CD4-positive, alpha-beta T cell treated with Interleukin-21 for 1 hour (primary cell): ENCODE data around the gene B9D1.

Source experiments
- DNase-seq: peaks from one replicate; pipeline ENCODE4 v3.0.0-alpha.2; 2020

Gene B9D1

DNA sequence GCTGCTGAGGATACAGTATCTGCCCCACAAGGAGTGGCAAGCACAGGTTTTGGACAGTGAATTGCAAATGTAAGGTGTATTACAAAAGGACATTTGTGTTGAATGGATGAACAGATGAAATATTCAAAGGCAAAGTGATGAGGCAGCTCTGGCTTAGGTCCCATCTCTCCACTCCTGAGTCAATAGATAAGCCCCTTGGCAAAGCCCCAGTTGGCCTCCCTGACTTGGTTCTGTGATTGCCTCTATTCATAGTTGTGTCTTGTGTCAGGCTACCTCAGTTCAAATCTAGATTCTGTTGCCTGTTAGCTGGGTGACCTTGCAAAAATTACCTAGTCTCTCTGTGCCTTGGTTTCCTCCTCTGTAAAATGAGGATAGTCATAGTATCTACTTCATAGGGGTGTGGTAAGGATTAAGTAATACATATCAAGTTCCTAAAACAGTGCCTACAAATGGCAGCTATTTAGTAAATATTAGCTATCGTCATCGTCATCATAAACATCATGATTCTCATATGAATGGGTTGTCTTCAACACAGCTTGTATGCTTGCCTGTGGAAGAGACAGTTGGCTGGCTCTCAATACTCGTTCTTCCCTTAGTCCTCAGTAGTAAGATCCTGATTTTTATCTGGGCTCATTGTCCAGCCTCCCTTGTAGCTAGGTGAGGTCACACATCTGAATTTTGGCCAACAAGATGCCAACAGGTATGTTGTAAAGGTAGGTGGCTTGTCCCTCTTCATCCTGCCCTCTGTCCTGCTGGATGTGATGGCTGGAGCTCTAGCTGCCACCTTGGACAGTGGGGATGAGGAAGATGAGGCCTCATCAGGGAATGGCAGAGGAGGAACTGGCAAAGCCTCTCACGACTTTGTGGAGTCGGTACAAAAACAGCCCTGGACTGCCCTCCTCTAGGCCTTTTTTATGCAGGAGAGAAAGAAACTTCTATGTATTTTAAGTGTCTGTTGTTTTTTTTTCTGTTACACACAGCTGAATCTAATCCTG is 26.6 kb upstream of the B9D1 start:
- DNase-seq: no peak

DNA sequence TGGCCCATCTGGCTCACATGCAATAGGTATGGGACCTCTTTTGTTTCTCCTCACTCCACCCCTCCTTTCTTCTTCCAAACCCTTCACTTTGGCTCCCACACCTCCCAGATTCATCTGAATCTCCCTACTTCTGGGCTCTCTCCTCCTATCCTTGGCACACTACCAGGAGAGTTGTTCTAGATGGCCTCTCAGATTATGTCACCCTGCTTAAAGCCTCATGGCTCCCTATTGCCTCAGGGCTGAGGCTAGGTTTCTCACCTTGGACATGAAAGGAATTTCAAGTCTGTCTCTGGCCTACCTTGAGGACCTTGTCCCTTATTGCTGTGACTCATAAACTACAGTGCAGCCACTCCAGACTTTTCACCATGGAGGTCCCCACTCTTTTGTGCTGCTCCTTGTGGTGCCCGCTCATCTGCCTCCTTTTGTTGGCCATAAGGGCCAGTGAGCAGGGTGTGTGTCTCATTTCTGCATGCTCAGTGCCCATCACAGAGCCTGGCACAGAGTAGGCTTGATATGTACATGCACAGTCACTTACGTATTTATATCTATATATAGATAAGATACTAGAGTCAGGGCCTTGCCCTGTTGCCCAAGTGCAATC is 25.5 kb upstream of the B9D1 start:
- DNase-seq: no peak

DNA sequence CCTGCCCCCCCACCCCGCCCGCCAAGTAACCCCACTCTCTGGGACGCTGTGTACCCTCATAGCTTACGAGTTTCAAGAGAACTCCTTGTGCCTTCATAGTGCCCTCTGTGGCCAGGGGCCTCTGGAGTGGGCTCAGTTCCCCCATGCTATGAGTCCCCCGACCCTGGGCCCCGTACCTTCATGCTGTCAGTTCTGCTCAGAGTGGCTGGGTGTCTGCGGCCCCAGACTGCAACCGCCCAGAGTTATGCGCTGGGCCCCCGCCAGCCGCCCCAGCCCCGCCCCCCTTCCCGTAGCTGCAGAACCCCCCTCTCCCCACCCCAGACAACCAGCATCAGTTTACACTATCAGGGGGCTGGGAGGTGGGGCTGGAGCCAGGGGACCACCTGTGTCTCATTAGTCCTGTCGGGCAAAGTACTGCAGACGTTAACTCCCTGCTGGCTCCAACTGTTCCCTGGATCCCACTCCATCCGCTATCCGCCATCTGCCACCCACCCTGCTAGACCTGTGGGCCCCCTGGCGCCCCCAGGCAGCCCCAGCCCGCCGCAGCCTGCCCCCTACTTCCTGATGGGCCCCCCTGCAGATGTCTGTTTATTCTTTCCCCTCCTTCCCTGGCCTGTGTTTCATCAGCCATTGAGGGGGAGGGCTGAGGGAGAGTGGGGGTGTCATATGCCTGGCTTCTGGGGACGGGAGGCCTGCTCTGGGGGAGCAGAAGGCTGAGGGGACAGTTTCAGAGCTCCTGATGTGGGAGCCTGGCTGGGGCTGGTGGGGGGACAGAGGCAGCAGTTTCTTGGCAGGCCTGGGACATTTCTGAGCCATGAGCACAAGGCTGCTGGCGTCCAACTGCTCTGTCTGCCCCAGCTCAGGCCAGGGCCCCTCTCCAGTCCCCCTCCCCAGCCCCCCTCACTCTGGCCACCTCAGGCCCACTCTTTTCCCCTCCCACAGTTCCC is 24.7 kb upstream of the B9D1 start, which contains the start of gene MFAP4:
MFAP4 (minus strand) TSS at position 217 of the 947 bp plus-strand sequence; CDS start at position 182, 35 bp downstream.
- no peak for DNase-seq

DNA sequence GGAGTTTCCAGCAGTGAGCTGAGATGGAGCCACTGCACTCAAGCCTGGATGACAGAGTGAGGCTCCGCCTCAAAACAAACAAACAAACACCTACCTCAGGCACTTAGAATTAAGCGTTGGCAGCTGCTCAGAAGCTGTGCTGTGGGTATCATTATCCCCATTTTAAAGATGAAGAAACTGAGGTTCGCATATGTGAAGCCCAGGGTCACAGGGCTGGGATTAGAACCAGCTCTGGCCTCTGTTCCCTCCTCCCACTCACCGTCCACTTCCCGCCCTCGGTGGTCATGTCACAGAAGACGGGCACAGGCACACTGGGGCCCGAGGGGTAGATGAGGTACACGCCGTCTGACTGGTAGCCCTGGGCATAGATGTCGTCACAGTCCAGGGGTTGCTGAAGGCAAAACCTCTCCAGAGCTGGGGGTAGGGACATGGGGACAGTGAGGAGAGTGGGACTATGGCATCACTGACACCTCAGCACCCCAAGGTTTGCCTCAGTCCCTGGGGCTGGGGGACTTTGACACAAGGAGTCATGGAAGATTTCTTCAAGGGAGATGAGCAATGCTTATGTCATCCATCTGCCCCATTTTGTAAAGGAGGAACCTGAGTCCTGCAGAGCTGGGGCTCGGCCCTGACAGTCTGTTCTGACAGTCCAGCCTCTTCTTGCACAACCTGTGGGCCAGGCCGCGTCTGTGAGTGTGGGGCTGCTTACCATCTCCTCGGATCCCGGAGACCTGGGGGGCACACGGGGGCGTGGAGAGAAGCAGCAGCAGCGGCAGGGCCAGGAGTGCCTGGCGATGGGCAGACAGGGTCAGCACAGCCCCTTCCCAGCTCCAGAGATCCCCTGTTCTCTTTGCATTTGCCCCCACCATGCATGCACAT is 23.8 kb upstream of the B9D1 start:
- no peak for DNase-seq

DNA sequence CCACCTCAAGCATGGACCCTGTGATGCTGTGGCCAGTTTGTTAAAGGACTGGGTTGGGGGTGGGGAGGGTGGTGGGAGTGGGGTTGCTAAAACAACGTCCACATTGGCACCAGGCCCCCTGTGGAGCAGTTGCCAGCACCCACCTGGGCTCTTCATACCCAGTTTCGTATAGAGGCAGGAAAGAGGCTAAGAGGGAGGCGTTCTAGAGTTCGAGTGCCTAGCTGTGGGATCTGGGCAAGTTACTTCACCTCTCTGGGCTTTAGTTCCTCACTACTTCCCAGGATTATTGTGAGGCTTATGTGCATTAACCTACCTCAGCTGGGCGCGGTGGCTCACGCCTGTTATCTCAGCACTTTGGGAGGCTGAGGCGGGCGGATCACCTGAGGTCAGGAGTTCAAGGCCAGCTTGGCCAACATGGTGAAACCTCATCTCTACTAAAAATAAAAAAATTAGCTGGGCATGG is 23.0 kb upstream of the B9D1 start:
- DNase-seq: no peak

DNA sequence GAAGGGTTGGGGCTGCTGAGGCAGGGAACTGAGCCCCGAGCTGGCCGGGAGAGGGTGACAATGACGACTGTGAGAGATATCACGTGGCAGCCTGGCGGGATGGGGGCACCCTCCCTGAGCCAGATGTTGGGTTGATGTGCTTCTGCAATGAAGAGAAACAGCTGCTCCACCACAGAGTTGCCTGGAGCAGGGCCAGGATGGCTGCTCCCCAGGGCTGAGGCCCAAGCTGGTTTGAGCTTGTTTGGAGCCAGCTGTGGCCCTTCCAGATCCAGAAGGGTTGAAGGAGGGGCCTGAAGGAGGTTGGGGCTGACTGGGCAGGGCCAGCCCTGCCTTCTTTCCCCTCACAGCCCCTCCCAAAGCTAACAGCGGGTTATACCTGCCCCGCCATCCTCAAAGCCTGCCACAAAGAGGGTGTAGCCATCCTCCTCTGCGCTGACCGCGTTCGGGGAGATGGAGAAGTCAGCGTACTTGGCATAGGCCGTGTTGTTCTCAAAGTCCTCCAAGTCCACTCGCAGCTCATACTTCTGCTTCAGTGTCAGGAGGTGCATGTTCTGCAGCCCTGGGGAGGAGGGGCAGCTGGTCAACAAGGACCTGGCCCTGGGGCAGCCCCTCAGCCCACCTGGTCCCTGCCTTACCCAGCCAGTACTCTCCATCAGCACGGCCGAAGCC is 22.3 kb upstream of the B9D1 start:
- no peak for DNase-seq

DNA sequence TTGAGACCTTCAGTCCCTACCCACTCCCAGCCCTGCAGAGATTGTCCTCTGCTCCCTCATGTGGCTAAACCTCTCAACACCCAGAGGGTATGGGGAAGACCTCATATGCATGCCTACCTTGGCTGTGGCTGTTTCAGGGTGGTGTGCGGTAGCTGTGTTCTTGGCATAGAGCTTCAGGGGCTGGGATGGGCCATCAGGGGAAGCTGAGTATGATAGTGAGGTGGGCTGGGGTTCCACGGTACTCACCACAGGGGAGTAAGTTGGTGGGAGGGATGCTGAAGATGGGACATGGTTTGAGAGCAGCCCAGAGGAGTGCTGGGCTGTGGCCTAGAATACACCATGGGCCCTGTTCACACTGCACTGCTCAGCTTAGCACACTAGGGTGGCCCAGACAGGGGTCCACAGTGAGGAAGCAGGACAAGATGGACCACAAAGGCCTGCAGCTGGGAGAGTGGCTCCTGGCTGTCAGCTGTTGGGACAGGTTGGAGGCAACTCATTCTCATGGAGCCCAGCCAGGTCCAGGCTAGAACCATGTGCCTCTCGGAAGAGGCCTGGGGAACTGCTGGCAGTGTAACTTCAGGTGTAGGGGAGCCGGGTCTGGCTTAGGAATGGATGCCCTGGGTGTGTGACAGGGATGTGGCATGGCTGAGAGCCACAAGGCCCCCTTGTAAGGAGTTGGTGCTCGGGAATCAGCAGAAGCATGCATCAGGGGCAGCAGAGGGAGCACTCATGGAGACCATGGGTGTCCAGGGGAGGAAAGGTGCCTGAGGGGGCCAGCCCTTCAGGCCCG is 21.4 kb upstream of the B9D1 start:
- no peak for DNase-seq

DNA sequence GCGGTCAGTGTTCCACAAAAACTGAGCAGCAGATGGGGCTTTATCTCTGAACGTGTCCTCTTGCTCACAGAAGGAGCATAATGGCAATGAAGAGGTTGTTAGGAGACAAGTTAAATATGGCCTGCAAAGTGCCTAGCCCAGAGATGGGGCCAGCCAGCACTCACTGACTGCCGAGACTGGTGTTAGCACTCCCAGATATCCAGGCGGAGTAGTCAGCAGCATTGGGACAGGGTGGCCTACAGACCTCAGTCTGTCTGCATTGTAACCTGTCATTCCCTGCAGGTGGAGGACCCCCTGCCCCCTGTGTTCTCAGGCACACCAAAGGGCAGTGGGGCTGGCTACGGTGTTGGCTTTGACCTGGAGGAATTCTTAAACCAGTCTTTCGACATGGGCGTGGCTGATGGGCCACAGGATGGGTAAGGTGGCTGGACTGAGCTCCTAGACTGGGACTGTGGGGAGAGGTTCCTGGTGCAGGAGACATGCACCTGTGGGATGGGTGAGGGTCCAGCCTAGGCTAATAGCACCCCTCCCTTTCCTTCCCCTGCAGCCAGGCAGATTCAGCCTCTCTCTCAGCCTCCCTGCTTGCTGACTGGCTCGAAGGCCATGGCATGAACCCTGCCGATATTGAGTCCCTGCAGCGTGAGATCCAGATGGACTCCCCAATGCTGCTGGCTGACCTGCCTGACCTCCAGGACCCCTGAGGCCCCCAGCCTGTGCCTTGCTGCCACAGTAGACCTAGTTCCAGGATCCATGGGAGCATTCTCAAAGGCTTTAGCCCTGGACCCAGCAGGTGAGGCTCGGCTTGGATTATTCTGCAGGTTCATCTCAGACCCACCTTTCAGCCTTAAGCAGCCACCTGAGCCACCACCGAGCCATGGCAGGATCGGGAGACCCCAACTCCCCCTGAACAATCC is 20.3 kb upstream of the B9D1 start:
- DNase-seq: no peak

DNA sequence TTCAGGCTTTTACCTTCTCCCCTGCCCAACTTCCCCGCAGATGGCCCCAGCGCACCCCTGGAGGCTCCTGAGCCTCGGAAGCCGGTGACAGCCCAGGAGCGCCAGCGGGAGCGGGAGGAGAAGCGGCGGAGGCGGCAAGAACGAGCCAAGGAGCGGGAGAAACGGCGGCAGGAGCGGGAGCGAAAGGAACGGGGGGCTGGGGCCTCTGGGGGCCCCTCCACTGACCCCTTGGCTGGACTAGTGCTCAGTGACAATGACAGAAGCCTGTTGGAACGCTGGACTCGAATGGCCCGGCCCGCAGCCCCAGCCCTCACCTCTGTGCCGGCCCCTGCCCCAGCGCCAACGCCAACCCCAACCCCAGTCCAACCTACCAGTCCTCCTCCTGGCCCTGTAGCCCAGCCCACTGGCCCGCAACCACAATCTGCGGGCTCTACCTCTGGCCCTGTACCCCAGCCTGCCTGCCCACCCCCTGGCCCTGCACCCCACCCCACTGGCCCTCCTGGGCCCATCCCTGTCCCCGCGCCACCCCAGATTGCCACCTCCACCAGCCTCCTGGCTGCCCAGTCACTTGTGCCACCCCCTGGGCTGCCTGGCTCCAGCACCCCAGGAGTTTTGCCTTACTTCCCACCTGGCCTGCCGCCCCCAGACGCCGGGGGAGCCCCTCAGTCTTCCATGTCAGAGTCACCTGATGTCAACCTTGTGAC is 19.4 kb upstream of the B9D1 start:
- no peak for DNase-seq

DNA sequence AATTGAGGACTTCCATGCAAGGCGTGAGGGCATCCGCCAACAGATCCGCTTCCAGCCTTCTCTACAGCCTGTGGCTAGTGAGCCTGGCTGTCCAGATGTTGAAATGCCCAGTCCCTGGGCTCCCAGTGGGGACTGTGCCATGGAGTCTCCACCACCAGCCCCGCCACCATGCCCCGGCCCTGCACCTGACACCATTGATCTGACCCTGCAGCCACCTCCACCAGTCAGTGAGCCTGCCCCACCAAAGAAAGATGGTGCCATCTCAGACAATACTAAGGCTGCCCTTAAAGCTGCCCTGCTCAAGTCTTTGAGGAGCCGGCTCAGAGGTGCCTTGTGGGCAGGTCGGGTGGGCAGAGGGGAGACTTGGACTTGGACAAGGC is 18.8 kb upstream of the B9D1 start:
- DNase-seq: no peak

DNA sequence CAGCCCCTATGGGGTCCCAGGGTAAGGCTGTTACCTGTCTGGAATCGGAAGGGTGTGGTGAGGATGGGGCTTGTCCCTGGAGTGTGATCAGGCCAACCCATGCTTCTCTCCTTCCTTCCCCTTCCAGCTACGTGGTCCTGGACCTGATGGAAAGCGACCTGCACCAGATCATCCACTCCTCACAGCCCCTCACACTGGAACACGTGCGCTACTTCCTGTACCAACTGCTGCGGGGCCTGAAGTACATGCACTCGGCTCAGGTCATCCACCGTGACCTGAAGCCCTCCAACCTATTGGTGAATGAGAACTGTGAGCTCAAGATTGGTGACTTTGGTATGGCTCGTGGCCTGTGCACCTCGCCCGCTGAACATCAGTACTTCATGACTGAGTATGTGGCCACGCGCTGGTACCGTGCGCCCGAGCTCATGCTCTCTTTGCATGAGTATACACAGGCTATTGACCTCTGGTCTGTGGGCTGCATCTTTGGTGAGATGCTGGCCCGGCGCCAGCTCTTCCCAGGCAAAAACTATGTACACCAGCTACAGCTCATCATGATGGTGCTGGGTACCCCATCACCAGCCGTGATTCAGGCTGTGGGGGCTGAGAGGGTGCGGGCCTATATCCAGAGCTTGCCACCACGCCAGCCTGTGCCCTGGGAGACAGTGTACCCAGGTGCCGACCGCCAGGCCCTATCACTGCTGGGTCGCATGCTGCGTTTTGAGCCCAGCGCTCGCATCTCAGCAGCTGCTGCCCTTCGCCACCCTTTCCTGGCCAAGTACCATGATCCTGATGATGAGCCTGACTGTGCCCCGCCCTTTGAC is 18.2 kb upstream of the B9D1 start:
- DNase-seq: no peak

DNA sequence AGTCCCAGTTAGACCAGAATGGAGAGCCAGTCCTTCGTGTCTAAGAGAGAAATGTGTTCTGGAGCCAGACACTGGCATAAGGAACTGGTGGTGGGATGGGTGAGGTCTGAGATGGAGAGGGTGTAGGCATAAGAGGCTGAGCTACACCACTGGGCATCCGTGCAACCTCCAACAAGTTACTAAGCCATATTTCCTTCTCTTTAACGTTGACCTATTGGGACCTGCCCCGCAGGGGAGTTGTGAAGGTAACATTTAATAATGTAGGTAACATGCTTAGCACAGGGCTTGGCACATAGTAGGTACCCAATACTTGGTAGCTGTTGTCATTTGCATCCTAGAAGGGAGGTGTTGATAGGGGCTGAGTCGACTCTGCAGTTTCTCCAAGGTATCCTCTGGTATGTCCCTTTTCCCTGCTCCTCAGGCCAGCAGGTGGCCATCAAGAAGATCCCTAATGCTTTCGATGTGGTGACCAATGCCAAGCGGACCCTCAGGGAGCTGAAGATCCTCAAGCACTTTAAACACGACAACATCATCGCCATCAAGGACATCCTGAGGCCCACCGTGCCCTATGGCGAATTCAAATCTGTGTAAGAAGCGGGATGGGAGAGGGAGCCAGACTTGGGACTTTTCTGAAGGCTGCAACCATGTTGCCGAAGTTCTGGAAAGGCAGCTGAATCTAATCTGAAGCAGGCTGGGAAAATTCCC is 17.0 kb upstream of the B9D1 start:
- DNase-seq: no peak

DNA sequence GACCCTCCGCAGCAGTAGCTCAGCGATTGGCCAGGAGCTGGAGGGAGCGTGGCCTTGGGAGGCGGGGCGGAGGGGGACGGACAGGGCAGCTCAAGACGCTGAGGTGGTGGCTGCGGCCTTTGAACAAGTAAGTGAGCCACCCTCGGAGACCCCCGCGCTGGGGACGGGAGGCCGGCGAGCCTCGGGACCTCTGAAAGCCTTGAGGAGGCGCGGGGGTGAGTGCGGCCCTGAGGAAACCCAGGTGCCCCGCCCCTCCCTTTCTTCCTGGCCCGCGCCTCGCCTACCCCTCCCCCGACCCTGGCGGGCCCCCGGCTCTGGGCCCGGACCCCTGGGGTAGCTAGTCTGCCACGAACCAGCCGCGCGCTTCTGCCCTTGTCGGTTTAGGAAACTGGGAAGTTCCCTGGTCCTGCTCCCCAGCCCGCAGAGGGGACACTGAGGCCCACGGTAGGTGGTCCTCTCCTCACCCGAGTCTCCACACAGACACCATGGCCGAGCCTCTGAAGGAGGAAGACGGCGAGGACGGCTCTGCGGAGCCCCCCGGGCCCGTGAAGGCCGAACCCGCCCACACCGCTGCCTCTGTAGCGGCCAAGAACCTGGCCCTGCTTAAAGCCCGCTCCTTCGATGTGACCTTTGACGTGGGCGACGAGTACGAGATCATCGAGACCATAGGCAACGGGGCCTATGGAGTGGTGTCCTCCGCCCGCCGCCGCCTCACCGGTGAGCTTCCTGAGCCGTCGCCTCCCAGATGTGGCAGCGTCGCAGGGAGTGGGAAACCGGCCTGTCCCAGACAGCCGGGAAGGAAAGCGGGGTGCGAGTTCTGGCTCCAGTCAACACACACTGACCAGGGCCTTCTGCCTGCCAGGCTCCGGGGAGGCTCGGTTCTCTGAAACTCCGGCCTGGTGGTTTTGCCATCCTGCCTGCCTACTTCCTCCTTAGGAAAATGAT is 16.2 kb upstream of the B9D1 start, which contains the start of gene MAPK7:
MAPK7 (plus strand) TSS at position 83 of the 945 bp plus-strand sequence; CDS start at position 486, 403 bp downstream.
- no peak for DNase-seq

DNA sequence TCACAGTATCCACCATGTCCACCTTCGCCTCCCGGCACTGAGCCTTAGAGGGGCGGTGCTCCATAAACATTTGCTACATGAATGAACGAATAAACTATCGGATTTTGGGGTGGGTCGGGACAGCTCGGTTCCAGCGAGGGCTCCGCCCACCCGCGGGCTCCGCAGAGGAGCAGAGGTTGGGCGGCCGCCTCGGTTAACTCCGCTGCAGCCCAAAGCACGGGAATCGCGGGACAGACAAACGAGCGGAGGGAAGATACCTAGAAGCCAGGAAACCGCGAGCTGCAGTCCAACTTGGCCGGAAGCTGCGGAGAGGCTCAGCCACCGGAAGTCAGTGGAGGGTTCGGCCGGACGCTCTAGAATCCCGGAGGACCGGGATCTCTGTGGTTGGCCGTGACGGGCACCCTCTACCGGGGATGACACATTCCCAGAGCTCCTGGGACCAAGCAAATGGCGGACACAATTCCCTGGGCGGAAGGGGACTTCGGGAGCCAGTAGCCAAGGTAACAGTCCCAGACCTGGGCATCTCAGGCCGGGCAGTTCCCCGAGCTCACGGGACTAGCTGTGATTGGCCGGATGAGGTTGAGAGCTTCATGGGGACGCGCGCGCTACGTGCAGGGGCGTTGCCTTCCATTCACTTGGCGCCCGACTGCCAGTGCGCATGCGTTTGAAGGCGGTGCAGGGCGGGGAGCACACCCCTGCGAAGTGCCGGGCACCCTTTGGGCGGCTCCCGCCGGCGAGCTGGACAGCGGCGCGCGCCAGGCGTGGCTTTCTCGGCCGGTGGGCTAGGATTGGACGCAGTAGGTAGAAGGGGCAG is 15.3 kb upstream of the B9D1 start:
- peak; percentile 97 for DNase-seq

DNA sequence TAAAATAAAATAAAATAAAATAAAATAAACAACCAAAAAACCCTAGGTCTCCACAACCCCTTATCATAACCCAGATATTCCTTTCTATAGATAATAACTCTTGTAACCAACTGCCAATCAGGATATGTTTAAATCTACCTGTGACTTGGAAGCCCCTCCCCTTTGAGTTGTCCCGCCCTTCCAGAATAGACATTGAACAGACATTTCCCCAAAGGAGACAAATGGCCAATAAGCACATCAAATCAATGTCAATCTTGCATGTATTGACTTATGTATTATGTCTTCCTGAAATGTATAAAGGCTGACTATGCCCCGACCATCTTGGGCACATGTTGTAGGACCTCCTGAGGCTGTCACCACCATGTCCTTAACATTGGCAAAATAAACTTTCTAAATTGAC is 14.3 kb upstream of the B9D1 start:
- DNase-seq: no peak
